ENCODE data around the gene SYNPO2.

DNA sequence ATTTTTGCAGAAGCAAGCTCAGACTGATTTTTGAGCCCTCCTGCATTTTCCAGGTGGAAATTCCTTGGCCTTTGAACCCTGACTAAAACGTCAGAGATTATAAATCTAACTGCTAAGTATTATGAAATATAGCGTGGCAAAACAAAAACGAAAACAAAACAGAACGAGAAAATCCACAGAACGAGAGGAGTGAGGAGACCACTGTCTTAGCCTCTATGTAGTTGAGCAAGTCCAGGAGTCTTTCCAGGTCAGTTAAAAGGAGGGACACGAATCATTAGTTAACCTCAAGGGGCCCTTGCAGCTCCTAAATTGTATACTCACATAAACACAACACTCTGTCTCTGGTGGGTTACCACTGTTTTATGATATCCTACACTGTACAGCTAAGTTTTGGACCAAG is 80.2 kb downstream of the SYNPO2 start:
- TF ChIP-seq, protein P1, sequence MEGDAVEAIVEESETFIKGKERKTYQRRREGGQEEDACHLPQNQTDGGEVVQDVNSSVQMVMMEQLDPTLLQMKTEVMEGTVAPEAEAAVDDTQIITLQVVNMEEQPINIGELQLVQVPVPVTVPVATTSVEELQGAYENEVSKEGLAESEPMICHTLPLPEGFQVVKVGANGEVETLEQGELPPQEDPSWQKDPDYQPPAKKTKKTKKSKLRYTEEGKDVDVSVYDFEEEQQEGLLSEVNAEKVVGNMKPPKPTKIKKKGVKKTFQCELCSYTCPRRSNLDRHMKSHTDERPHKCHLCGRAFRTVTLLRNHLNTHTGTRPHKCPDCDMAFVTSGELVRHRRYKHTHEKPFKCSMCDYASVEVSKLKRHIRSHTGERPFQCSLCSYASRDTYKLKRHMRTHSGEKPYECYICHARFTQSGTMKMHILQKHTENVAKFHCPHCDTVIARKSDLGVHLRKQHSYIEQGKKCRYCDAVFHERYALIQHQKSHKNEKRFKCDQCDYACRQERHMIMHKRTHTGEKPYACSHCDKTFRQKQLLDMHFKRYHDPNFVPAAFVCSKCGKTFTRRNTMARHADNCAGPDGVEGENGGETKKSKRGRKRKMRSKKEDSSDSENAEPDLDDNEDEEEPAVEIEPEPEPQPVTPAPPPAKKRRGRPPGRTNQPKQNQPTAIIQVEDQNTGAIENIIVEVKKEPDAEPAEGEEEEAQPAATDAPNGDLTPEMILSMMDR (conservative IDR thresholded peaks at IDR 0.05; ENCODE audit: low read depth, low read length) = no peak
- TF ChIP-seq EZH2 (IDR thresholded peaks at IDR 0.05; ENCODE audit: borderline replicate concordance, low read depth, low read length, poor library complexity, severe bottlenecking) = no peak

Data from A673 (cell line).